Measurements from ENCODE around the gene CROCC2.

The CROCC2 gene

GRCh38 chr2:240997856-240998705 is 91.9 kb downstream of the CROCC2 start, which contains the start of gene SNED1:
Gene SNED1, plus strand, starts transcription at chr2:240998618. Its CDS starts 220 bp downstream, at chr2:240998838.
- ChIA-PET POLR2A (no interaction called here), CTCF (no interaction called here)
- peak; percentile 85 for DNase-seq (ENCODE audit: extremely low spot score)
- TF ChIP-seq NFRKB (IDR thresholded peaks at IDR 0.05) (no peak), HDGF (IDR thresholded peaks at IDR 0.05; ENCODE audit: borderline replicate concordance) (no peak), CTBP1 (IDR thresholded peaks at IDR 0.05; ENCODE audit: borderline replicate concordance) (no peak), BHLHE40 (IDR thresholded peaks at IDR 0.05; ENCODE audit: borderline replicate concordance) (no peak), SUZ12 (IDR thresholded peaks at IDR 0.05) (no peak)

GRCh38 chr2:240998706-240998994 is 92.5 kb downstream of the CROCC2 start:
- ChIA-PET CTCF (no interaction called here), POLR2A (no interaction called here)
- no peak for DNase-seq (ENCODE audit: extremely low spot score)
- TF ChIP-seq TARDBP (IDR thresholded peaks at IDR 0.05), result no peak
- TF ChIP-seq HDGF (IDR thresholded peaks at IDR 0.05; ENCODE audit: borderline replicate concordance), result no peak
- TF ChIP-seq ELF4 (IDR thresholded peaks at IDR 0.05), result no peak
- TF ChIP-seq FOXM1 (IDR thresholded peaks at IDR 0.05; ENCODE audit: borderline replicate concordance), result no peak
- no peak for TF ChIP-seq LEF1 (IDR thresholded peaks at IDR 0.05; ENCODE audit: borderline replicate concordance)
- TF ChIP-seq CTBP1 (IDR thresholded peaks at IDR 0.05; ENCODE audit: borderline replicate concordance), result no peak
- no peak for TF ChIP-seq ZNF384 (IDR thresholded peaks at IDR 0.05)
- TF ChIP-seq SUZ12 (IDR thresholded peaks at IDR 0.05), result no peak
- no peak for TF ChIP-seq FOXK2 (IDR thresholded peaks at IDR 0.05)
- no peak for TF ChIP-seq BHLHE40 (IDR thresholded peaks at IDR 0.05; ENCODE audit: borderline replicate concordance)
- TF ChIP-seq FOXA1 (IDR thresholded peaks at IDR 0.05), result no peak
- TF ChIP-seq L3MBTL2 (conservative IDR thresholded peaks at IDR 0.05), result no peak
- TF ChIP-seq NFRKB (IDR thresholded peaks at IDR 0.05), result no peak
- no peak for TF ChIP-seq PKNOX1 (IDR thresholded peaks at IDR 0.05)
- TF ChIP-seq ARNT (IDR thresholded peaks at IDR 0.05), result no peak
- no peak for TF ChIP-seq SP1 (IDR thresholded peaks at IDR 0.05)

GRCh38 chr2:240998995-240999791 is 93.1 kb downstream of the CROCC2 start:
- ChIA-PET POLR2A (no interaction called here), CTCF (no interaction called here)
- DNase-seq (ENCODE audit: extremely low spot score), result no peak
- TF ChIP-seq ELF4 (IDR thresholded peaks at IDR 0.05) (no peak), ZNF384 (IDR thresholded peaks at IDR 0.05) (no peak), SP1 (IDR thresholded peaks at IDR 0.05) (no peak), ARNT (IDR thresholded peaks at IDR 0.05) (no peak), FOXK2 (IDR thresholded peaks at IDR 0.05) (no peak), HDGF (IDR thresholded peaks at IDR 0.05; ENCODE audit: borderline replicate concordance) (no peak), NFRKB (IDR thresholded peaks at IDR 0.05) (no peak), CTBP1 (IDR thresholded peaks at IDR 0.05; ENCODE audit: borderline replicate concordance) (no peak), PKNOX1 (IDR thresholded peaks at IDR 0.05) (no peak), FOXM1 (IDR thresholded peaks at IDR 0.05; ENCODE audit: borderline replicate concordance) (no peak), BHLHE40 (IDR thresholded peaks at IDR 0.05; ENCODE audit: borderline replicate concordance) (no peak), L3MBTL2 (conservative IDR thresholded peaks at IDR 0.05) (no peak), TARDBP (IDR thresholded peaks at IDR 0.05) (no peak)

- ChIA-PET CTCF (no interaction called here), POLR2A (interaction anchor here (0.7 kb wide), 1 partner anchor 10 kb away, joined by 3 read pairs; no protein-coding TSS in a partner anchor)
- TF ChIP-seq L3MBTL2 (conservative IDR thresholded peaks at IDR 0.05), result no peak
- no peak for DNase-seq (ENCODE audit: extremely low spot score)
Measured at GRCh38 chr2:240999873-241000541, 93.9 kb downstream of the CROCC2 start.

GRCh38 chr2:241000831-241001321 is 94.7 kb downstream of the CROCC2 start:
- no peak for TF ChIP-seq BHLHE40 (IDR thresholded peaks at IDR 0.05; ENCODE audit: borderline replicate concordance)
- no peak for TF ChIP-seq SUZ12 (IDR thresholded peaks at IDR 0.05)
- TF ChIP-seq PKNOX1 (IDR thresholded peaks at IDR 0.05), result no peak
- TF ChIP-seq ZNF384 (IDR thresholded peaks at IDR 0.05), result no peak
- TF ChIP-seq FOXA1 (IDR thresholded peaks at IDR 0.05), result no peak
- TF ChIP-seq LEF1 (IDR thresholded peaks at IDR 0.05; ENCODE audit: borderline replicate concordance), result no peak
- TF ChIP-seq SP1 (IDR thresholded peaks at IDR 0.05), result no peak
- no peak for TF ChIP-seq CTBP1 (IDR thresholded peaks at IDR 0.05; ENCODE audit: borderline replicate concordance)
- no peak for TF ChIP-seq L3MBTL2 (conservative IDR thresholded peaks at IDR 0.05)
- TF ChIP-seq ELF4 (IDR thresholded peaks at IDR 0.05), result no peak
- TF ChIP-seq FOXK2 (IDR thresholded peaks at IDR 0.05), result no peak
- no peak for TF ChIP-seq NFRKB (IDR thresholded peaks at IDR 0.05)
- CTCF ChIA-PET, result no interaction called here
- POLR2A ChIA-PET, result interaction anchor here (0.7 kb wide), 1 partner anchor 9 kb away, joined by 3 read pairs; no protein-coding TSS in a partner anchor
- DNase-seq (ENCODE audit: extremely low spot score), result no peak
